Urinary bladder (tissue), 4 donors: ENCODE results near the gene NARS2. TPM values are rescaled to one million over a fixed set of nuclear protein-coding genes. Genes with fewer than 3 reads are reported as not detected.

Experiments
- DNase-seq: peaks from one replicate; pipeline ENCODE4 v3.0.0-alpha.2; 2015; ENCODE audit errors: extremely low spot score
- H3K27ac ChIP-seq: one replicate; pipeline ENCODE4 v1.5.1; 2013; ENCODE audit warnings: low read depth, mild to moderate bottlenecking, moderate library complexity
- H3K36me3 ChIP-seq: one replicate; pipeline ENCODE4 v1.6.1; 2013; ENCODE audit warnings: mild to moderate bottlenecking, moderate library complexity; ENCODE audit not compliant: insufficient read depth
- H3K4me1 ChIP-seq: one replicate; pipeline ENCODE4 v1.6.1; 2013; ENCODE audit warnings: mild to moderate bottlenecking, moderate library complexity; ENCODE audit not compliant: insufficient read depth
- H3K4me3 ChIP-seq: one replicate; pipeline ENCODE4 v1.5.1; 2013; ENCODE audit warnings: low read depth, low read length
- WGBS: extraction: QIAGEN DNeasy Blood & Tissue Kit; methylation state at CpG from one replicate; pipeline ENCODE4 v1.1.7; 2013; 5-methylcytosine and 5-hydroxymethylcytosine counted together
- polyA plus RNA-seq: library from polyadenylated mRNA; stranded (reverse); fragments of 200-250 nt; gene quantifications from one replicate; pipeline ENCODE4 v1.2.3, GENCODE V29; 2013
- total RNA-seq: library from RNA; depleted of rRNA; stranded (reverse); fragments of >200 nt; gene quantifications from one replicate; pipeline ENCODE4 v1.2.3, GENCODE V29; 2014
- donor health status: healthy with polysubstance abuse.
- donor health status: healthy.

NARS2 gene
- total and polyA plus RNA-seq, 2 donors: 10.7 to 17.6 TPM

DNA sequence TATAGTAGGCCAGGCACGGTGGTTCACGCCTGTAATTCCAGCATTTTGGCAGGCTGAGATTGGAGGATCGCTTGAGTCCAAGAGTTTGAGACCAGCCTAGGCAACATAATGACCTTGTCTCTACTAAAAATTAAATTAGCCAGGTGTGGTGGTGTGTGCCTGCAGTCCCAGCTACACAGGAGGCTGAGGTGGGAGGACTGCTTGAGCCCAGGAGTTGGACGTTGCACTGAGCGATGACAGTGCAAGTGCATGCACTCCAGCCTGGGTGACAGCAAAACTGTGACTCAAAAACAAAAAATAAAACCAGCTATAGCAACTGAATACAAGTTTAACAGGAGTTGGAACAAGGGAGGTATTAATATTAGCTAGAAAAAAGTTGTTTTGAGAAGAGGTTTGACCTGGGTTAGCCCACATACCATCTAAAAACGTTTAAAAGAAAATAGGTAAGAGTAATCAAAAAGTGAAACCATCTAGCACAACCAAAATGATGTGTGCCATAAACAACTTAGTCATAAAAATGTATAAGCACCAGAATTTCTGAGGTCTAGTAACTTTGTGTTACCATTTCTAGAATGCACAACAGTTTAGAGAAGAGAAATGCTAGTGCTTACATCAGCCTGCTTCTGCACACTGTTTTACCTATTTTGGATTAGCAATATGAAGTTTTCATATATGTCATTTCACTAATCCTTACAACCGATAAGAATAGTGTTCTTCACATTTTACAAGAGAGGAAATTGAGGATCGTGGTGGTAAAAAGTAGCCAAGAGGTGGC lies 26.5 kb downstream of the NARS2 start:
- Histone ChIP-seq H3K36me3 (no peaks in the 10 kb centered on the region), H3K4me3 (no peak overlapping the region), H3K4me1 (no peaks in the 10 kb centered on the region), H3K27ac (no peak overlapping the region)
- WGBS: 74% methylated on average over 8 of the region's 8 CpGs
- DNase-seq: no peak

DNA sequence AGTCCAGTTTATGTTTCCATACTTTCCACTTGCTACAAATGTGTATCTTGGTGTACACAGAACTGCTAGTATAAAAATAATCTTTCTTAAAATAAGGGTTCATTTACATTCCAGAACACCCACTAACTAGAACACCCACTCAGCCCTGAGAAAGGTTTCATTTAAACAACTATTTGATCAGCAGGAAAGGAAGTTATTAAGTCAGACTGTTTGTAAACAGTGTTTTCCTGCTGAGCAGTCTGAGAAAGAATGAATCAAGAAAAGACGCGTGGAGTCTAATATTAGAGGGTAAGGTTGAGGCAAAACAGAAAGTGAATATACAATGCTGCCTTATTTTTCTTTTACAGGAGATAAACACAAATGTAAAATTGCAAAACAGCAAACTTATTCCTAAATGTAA lies 32.7 kb downstream of the NARS2 start:
- H3K4me1 ChIP-seq: no peaks in the 10 kb centered on the region
- no peak overlapping the region for H3K4me3 ChIP-seq
- 38% methylated on average over 2 of the region's 2 CpGs for WGBS
- H3K36me3 ChIP-seq: no peaks in the 10 kb centered on the region
- no peak overlapping the region for H3K27ac ChIP-seq
- no peak for DNase-seq

DNA sequence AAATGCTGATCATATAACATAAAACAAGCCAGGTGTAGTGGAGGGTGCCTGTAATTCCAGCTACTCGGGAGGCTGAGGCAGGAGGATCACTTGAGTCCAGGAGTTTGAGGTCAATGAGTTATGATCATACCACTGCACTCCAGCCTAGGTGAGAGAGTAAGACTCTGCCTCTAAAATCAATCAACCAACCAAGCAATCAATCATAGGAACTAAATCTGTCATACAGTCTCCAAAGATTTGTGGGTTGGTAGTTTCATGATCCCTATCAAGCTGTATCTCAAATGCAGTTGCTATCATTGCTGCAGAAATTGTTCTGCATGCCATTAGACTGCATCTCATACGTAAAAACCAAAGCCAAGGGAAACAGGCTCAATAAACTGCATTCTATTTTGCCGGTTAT lies 33.1 kb downstream of the NARS2 start:
- no peaks in the 10 kb centered on the region for H3K36me3 ChIP-seq
- H3K4me1 ChIP-seq: no peaks in the 10 kb centered on the region
- WGBS: 63% methylated on average over 3 of the region's 3 CpGs
- DNase-seq: no peak
- H3K4me3 ChIP-seq: no peak overlapping the region
- no peak overlapping the region for H3K27ac ChIP-seq

DNA sequence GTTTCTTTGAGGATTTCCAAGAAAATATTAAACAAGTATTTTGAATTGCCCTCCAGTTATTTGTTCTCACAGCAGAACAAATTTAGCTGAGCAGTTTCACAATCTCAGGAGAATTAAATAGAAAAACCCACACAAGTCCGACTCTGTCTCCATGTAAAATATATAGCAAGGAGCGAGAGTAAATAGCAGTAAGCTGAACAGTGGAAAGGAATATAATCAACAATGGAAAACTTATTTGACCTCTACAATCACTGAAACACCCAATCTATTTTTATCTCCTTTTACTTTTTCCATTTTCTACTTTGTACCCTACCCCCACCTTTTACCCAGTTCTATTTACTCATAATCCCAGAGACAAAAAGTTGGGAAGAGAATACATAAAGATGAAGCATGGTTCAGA lies 34.4 kb downstream of the NARS2 start:
- Histone ChIP-seq H3K4me3 (no peak overlapping the region), H3K27ac (no peak overlapping the region), H3K4me1 (no peaks in the 10 kb centered on the region), H3K36me3 (no peaks in the 10 kb centered on the region)
- WGBS: 80% methylated on average over 2 of the region's 2 CpGs
- DNase-seq: no peak

DNA sequence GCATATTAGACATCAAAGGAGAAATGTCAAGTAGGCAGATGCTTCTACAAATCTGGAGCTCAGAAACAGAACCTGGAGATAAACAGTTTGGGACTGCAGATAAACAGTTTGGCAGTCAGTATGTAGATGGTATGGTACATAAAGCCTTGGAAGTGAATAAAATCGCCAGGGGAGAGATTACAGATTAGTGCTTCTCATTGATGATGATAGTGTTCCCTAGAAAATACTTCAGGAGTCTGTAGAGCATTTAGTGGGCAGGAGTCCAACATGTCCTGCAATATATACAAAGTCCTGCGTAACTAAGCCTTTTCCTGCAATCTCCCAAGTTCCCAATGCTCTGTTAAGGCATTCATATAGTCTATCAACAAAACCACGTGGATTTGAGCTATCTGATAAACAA lies 35.2 kb downstream of the NARS2 start:
- Histone ChIP-seq H3K4me1 (no peaks in the 10 kb centered on the region), H3K4me3 (no peak overlapping the region), H3K27ac (no peak overlapping the region), H3K36me3 (no peaks in the 10 kb centered on the region)
- 34% methylated on average over 3 of the region's 3 CpGs for WGBS
- DNase-seq: no peak

DNA sequence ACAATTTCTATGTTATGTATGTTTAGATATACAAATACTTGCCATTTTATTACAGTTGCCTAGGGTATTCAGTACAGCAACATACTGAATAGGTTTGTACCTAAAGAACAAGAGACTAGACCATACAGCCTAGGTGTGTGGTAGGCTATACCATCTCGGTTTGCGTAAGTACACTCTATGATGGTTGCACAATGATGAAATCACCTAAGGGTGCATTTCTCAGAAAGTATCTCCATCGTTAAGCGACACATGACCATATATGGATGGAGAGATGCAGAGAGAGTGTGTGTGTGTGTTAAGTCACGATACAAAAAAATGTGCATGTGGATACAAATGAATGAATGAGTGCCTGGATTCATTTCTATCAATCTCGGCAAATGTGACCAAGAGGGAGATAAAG lies 37.7 kb downstream of the NARS2 start:
- Histone ChIP-seq H3K36me3 (no peaks in the 10 kb centered on the region), H3K4me3 (no peak overlapping the region), H3K4me1 (no peaks in the 10 kb centered on the region), H3K27ac (no peak overlapping the region)
- DNase-seq: no peak
- 95% methylated on average over 6 of the region's 6 CpGs for WGBS

DNA sequence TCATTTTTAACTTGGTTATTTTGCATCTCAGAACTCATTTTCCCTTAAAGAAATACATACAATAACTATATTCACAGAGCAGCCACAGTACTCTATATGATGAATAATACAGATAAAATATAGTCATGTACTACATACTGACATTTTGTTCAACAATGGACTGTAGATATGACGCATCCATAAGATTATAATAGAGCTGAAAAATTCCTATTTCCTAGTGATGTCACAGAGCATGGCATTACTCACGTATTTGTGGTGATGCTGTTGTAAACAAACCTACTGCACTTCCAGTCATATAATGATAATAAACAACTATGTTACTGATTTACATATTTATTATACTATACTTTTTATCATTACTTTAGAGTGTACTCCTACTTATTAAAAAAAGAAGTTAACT lies 38.7 kb downstream of the NARS2 start:
- H3K27ac ChIP-seq: no peak overlapping the region
- H3K4me3 ChIP-seq: no peak overlapping the region
- no peaks in the 10 kb centered on the region for H3K4me1 ChIP-seq
- no peaks in the 10 kb centered on the region for H3K36me3 ChIP-seq
- DNase-seq: no peak
- 95% methylated on average over 2 of the region's 2 CpGs for WGBS

DNA sequence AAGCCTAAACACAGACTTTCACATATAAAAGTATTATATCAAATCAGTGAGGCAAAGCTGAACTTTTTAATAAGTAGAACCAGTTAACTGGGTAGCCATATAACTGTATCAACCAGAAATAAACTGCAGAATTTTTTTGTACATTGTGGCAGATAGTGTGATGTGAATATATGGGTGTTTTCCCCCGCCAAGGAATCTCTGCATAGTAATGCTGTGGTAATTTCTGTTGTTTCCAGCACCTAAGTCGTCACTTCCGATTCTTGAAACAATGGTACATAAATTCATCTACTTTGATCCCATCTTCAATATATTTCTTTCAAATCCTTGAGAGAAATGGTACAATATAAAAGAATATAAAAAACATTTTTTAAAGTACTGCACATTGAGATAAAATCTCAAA lies 39.6 kb downstream of the NARS2 start:
- DNase-seq: no peak
- Histone ChIP-seq H3K4me1 (no peaks in the 10 kb centered on the region), H3K4me3 (no peak overlapping the region), H3K36me3 (no peaks in the 10 kb centered on the region), H3K27ac (no peak overlapping the region)
- 95% methylated on average over 3 of the region's 3 CpGs for WGBS

DNA sequence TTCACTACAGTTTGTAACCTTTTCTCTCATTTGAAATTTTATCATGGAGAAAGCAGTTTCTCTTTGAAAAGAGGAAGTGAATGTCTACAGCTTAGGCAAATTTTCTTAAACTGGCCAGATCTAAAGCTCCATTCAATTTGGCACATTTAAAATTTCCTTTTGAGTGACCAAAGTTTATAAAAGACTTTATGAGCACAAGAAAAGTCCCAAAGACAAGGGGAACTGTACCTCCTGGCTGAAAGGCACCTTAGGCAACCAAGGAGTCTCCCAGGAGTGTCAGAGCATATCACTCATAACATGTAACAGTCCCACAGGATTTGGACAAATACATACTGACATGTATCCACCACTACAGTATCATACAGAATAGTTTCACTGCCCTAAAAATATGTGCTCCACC lies 41.3 kb downstream of the NARS2 start:
- Histone ChIP-seq H3K4me1 (no peaks in the 10 kb centered on the region), H3K36me3 (no peaks in the 10 kb centered on the region), H3K27ac (no peak overlapping the region), H3K4me3 (no peak overlapping the region)
- DNase-seq: no peak

DNA sequence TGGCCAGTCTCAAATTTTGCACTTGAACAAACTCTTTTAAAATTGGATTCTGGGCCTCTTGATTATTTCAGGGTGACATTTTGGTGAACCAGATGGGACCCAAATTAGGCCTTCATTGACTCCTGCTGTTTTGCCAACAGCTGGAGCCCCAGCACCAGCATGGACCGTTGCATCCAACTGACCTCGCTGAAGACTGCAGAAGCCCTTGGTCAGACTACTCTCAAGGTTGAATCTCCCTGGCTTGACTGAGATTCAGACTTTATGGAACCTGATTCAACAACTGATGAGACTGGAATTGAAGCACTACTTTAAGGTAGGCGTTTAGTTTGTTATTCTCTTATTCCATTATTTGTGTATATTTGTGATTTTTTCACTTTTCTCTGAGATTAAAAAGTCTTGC lies 41.7 kb downstream of the NARS2 start:
- Histone ChIP-seq H3K4me3 (no peak overlapping the region), H3K27ac (no peak overlapping the region), H3K4me1 (no peaks in the 10 kb centered on the region), H3K36me3 (peaks cover 2% of the 10 kb centered on the region)
- DNase-seq: no peak
- WGBS: 95% methylated on average over 3 of the region's 3 CpGs

DNA sequence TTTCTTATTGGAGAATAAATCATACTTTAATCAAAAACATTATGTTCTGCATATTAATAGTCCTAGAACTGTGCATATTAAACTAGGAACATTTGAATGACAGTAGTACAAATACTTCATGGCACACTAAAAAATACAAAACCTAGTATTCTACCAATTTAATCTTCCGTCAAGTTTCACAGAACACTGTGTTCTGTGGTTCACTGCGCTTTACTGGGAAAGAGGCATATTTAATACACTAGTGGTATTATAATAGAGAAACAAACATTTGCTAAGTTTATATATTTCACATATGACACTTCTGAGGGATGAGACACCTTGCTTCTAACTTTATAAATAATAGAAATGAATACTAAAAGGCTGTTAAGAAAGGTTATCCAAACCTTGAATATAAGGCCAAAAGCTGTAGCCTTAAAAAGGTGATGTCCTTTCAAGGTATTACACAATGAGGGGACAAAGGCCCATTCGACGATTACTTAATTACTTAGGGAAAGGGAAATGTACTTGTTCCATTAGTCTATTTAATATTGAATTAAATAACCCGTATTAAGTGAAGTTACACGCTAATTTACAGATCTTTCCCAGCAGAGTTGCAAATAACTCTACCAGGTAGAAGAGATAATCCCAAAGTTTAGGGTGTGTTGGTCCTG lies 48.0 kb downstream of the NARS2 start:
- H3K36me3 ChIP-seq: peaks cover 4% of the 10 kb centered on the region
- no peaks in the 10 kb centered on the region for H3K4me1 ChIP-seq
- WGBS: 86% methylated on average over 6 of the region's 6 CpGs
- no peak overlapping the region for H3K4me3 ChIP-seq
- H3K27ac ChIP-seq: no peak overlapping the region
- no peak for DNase-seq

DNA sequence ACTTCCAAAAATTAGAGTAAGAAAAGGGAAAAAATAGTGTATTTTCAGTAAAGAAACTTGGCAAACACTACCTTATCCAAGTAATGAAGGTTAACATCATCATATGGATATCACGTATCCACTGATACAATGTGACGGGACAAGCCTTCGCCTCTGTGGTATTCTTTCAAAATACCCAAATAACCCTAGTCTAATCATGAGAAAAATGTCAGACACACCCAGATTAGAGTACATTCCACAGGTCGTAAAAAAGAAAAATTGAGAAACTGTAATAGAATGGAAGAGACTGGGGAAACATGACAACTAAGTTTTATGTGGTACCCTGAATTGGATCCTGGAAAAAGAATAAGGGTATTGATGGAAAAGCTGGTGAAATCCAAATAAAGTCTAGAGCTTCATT lies 48.9 kb downstream of the NARS2 start:
- WGBS: 87% methylated on average over 4 of the region's 4 CpGs
- Histone ChIP-seq H3K4me1 (no peaks in the 10 kb centered on the region), H3K4me3 (no peak overlapping the region), H3K27ac (no peak overlapping the region), H3K36me3 (peaks cover 4% of the 10 kb centered on the region)
- DNase-seq: no peak

DNA sequence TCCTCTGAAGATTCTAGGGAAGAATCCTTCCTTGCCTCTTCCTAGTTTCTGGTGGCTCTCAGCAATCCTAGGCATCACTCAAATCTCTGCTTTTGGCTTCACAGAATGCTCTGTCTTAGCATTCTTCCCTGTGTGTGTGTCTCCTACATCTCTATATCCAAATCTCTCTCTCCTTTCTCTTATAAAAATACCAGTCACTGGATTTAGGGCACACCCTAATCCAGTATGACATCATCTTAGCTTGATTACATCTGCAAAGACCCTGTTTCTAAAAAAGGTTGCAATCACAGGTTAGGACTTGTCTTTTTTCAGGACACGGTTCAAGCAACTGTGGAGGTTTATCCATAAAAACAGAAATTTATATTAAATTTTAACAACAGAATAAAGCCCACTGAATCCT lies 54.4 kb downstream of the NARS2 start:
- H3K4me1 ChIP-seq: no peaks in the 10 kb centered on the region
- no peak for DNase-seq
- WGBS: 77% methylated on average over 1 of the region's 1 CpG
- no peak overlapping the region for H3K4me3 ChIP-seq
- H3K27ac ChIP-seq: no peak overlapping the region
- no peaks in the 10 kb centered on the region for H3K36me3 ChIP-seq

DNA sequence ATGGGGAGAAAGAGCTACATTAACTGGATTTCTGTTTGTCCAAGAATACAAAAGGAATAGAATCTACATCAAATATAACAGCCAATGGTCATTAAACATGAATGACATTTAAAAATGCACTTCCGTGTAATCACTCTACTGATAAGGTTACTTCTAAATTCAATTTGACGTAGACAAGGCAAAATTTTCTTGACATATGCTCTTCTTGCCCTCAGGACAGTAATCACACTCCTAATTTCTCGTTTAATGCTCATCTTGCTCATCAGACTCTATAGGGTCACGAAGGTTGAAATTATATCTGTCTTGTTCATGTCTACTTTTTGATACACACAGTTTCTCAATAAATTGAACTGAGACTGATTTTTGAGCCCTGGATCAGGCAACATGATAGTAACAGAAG lies 58.4 kb downstream of the NARS2 start:
- Histone ChIP-seq H3K27ac (no peak overlapping the region), H3K36me3 (no peaks in the 10 kb centered on the region), H3K4me1 (no peaks in the 10 kb centered on the region), H3K4me3 (no peak overlapping the region)
- DNase-seq: no peak
- WGBS: 91% methylated on average over 4 of the region's 4 CpGs
